Activated naive CD4-positive, alpha-beta T cell treated with anti-CD3 and anti-CD28 coated beads, Interleukin-2, amount 10 ng/mL, durations not matched to agents 5 hours and 36 hours (primary cell): ENCODE measurements around the gene ASPN. TPM values are rescaled to one million over a fixed set of nuclear protein-coding genes. Genes with fewer than 3 reads are reported as not detected.

ENCODE experiments used
- microRNA-seq: library from miRNA; unstranded; fragments of <30 nt; microRNA quantifications from one replicate; pipeline ENCODE4 v1.2.0, GENCODE V29; 2022; ENCODE audit warnings: borderline microRNAs expressed, borderline replicate concordance
- total RNA-seq, 2 experiments: library from RNA; stranded (reverse); gene quantifications; one replicate each; pipeline ENCODE4 v1.2.3, GENCODE V29; 2021

The ASPN gene
- not detected for total RNA-seq

GRCh38 chr9:92482329-92482728 is at the start of gene ASPN:
ASPN (minus strand) TSS chr9:92482506.

DNA sequence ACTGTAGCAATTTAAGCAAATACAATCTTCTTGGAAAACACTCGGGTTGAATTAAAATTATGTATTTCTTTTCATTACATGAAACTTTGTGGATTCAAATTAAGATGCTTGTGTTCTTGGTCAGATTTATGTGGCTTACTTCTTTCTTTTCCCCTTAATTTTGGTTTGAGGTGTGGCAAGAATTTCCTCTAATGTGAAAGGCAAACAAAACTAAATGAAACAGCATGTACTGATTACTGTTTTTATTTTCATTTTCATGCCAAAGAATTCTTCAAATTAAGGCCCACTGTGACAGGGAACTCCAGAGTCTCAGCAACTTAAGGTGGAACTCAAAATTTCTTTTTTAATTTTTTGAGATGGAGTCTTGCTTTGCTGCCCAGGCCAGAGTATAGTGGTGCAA is 58.0 kb downstream of the ASPN start, which contains the start of gene OMD:
TSS of gene OMD (minus strand) at position 132 of the 400 bp plus-strand sequence. CDS start 6,913 bp downstream, outside the sequence.

Small RNA genes within 50 kb of the gene (microRNA-seq; reads per million reads assigned to microRNA genes)
- gene MIR4670, result not detected

Other genes with a start within 250 kb of the ASPN start
- 100 to 1,000 TPM; 113 to 115 TPM for gene IARS1, start 188.8 kb downstream of the ASPN start, total RNA-seq
- 10 to 100 TPM; 56.2 to 58.4 TPM for gene NOL8, start 157.2 kb downstream of the ASPN start, total RNA-seq
- gene CENPP, start 156.6 kb downstream of the ASPN start, total RNA-seq, result 10 to 100 TPM; 12.4 to 14.1 TPM
- not detected for gene OGN, start 77.9 kb downstream of the ASPN start, total RNA-seq
- gene OMD, start 58.0 kb downstream of the ASPN start, total RNA-seq, result not detected
- not detected for gene ECM2, start 53.5 kb upstream of the ASPN start, total RNA-seq
- gene IPPK, start 187.6 kb upstream of the ASPN start, total RNA-seq, result 1 to 10 TPM; 8.7 to 9.0 TPM